Endothelial cell of umbilical vein (primary cell): ENCODE measurements around the gene TUBB4A. TPM values are rescaled to one million over a fixed set of nuclear protein-coding genes. Genes with fewer than 3 reads are reported as not detected.

Experiments
- BruUV-seq: library from RNA; stranded (reverse); fragments of 400-500 nt; replicated peaks from 2 replicates; lab custom pipeline; 2021; lab: Mats Ljungman, UMichigan
- CTCF ChIA-PET: fragments of 300-600, 350-600 bp; sonication (Branson Sonifier 250); formaldehyde crosslinking; loops from one replicate; lab custom pipeline; 2021; ENCODE audit warnings: antibody characterized with exemption, inconsistent platforms; lab: Charles Lee
- POLR2A ChIA-PET: fragments of 300-600, 350-600 bp; sonication (Branson Sonifier 250); formaldehyde crosslinking; loops from one replicate; lab custom pipeline; 2021; ENCODE audit warnings: antibody characterized with exemption, inconsistent platforms; lab: Charles Lee
- DNase-seq: peaks from one replicate; pipeline ENCODE4 v3.0.0-alpha.2; 2011; ENCODE audit warnings: low read depth, low spot score
- FAIRE-seq: peaks from 2 replicates; lab custom pipeline; 2011; peaks lifted over from hg19 to GRCh38; lab: Jason Lieb, UNC
- H2AFZ ChIP-seq: 2 replicates; pipeline ENCODE4 v1.6.0; 2012; ENCODE audit warnings: low read depth, low read length, control low read depth, inconsistent platforms
- H3K27ac ChIP-seq: 2 replicates; pipeline ENCODE4 v1.5.1; 2011; ENCODE audit warnings: low read depth, mild to moderate bottlenecking, control low read depth, low read length, moderate library complexity; ENCODE audit not compliant: insufficient read depth
- H3K27me3 ChIP-seq, 2 experiments: 2 replicates each; pipeline versions ENCODE4 v1.6.0 to v1.6.1; 2011; ENCODE audit warnings: low read length in 2 of 2, mixed read lengths in 1 of 2; ENCODE audit not compliant: control insufficient read depth in 2 of 2, insufficient read depth in 2 of 2
- H3K36me3 ChIP-seq, 2 experiments: 2 replicates in 1 of 2; 3 replicates in 1 of 2; pipeline ENCODE4 v1.5.1; 2011; ENCODE audit warnings: low read length in 2 of 2, mild to moderate bottlenecking in 1 of 2, moderate library complexity in 1 of 2; ENCODE audit not compliant: control insufficient read depth in 2 of 2, insufficient read depth in 2 of 2; ENCODE audit errors: extremely low read depth in 1 of 2
- H3K4me1 ChIP-seq: 3 replicates; pipeline ENCODE4 v1.5.1; 2011; ENCODE audit warnings: mild to moderate bottlenecking, low read length; ENCODE audit not compliant: control insufficient read depth, insufficient read depth; ENCODE audit errors: extremely low read depth
- H3K4me2 ChIP-seq: 2 replicates; pipeline ENCODE4 v1.6.1; 2011; ENCODE audit warnings: low read length, control low read depth, mixed read lengths; ENCODE audit not compliant: insufficient read depth
- H3K4me3 ChIP-seq, 3 experiments: fragments of 200-600 bp in 1 of 3; sonication (generic), shearing (Covaris generic) in 1 of 3; replicated peaks in 1 of 3; 2 replicates each; pipeline ENCODE4 v1.5.1; 2011 to 2016; ENCODE audit warnings: control low read depth in 3 of 3, low read length in 3 of 3, mild to moderate bottlenecking in 2 of 3, inconsistent platforms in 1 of 3, low read depth in 1 of 3, moderate library complexity in 1 of 3; ENCODE audit not compliant: insufficient read depth in 1 of 3
- H3K79me2 ChIP-seq: 2 replicates; pipeline ENCODE4 v1.6.0; 2012; ENCODE audit warnings: low read length, inconsistent platforms; ENCODE audit not compliant: control insufficient read depth, insufficient read depth
- H3K9ac ChIP-seq: replicated peaks from 2 replicates; pipeline ENCODE3; 2011; ENCODE audit warnings: low read length, control low read depth; ENCODE audit not compliant: insufficient read depth; ENCODE audit errors: extremely low read depth
- H3K9me1 ChIP-seq: replicated peaks from 3 replicates; pipeline ENCODE4 v1.6.0; 2011; ENCODE audit warnings: mild to moderate bottlenecking, low read length; ENCODE audit not compliant: control insufficient read depth, insufficient read depth; ENCODE audit errors: extremely low read depth
- H3K9me3 ChIP-seq: replicated peaks from 2 replicates; pipeline ENCODE4 v1.5.1; 2012; ENCODE audit warnings: low read length, inconsistent platforms; ENCODE audit not compliant: control insufficient read depth, insufficient read depth
- H4K20me1 ChIP-seq: replicated peaks from 2 replicates; pipeline ENCODE3; 2011; ENCODE audit warnings: mild to moderate bottlenecking, low read length; ENCODE audit not compliant: control insufficient read depth, insufficient read depth; ENCODE audit errors: extremely low read depth
- EZH2 ChIP-seq: IDR thresholded peaks from 2 replicates; pipeline ENCODE4 v1.6.1; 2012; ENCODE audit warnings: borderline replicate concordance, low read depth, mild to moderate bottlenecking, moderate library complexity, low read length, inconsistent platforms; ENCODE audit not compliant: severe bottlenecking
- FOS ChIP-seq: IDR thresholded peaks from 2 replicates; pipeline ENCODE4 v1.6.1; 2011; ENCODE audit warnings: mild to moderate bottlenecking, low read length, moderate library complexity, borderline replicate concordance; ENCODE audit not compliant: insufficient read depth
- GATA2 ChIP-seq: IDR thresholded peaks from 2 replicates; pipeline ENCODE4 v1.7.0; 2011; ENCODE audit warnings: low read depth, mild to moderate bottlenecking, moderate library complexity, mixed read lengths, low read length; ENCODE audit not compliant: insufficient read length, insufficient read depth
- JUN ChIP-seq: IDR thresholded peaks from 2 replicates; pipeline ENCODE4 v1.6.1; 2011; ENCODE audit warnings: borderline replicate concordance, low read depth; ENCODE audit not compliant: insufficient read length, insufficient read depth
- MAX ChIP-seq: IDR thresholded peaks from 2 replicates; pipeline ENCODE4 v1.6.1; 2011; ENCODE audit not compliant: insufficient read depth, insufficient read length
- MYC ChIP-seq: IDR thresholded peaks from one replicate; pipeline ENCODE4 v1.6.1; 2011; ENCODE audit warnings: mild to moderate bottlenecking, low read depth, low read length
- POLR2A ChIP-seq: IDR thresholded peaks from 2 replicates; pipeline ENCODE4 v1.6.1; 2012; ENCODE audit warnings: low read depth, mild to moderate bottlenecking, control low read depth, low read length
- POLR2AphosphoS5 ChIP-seq: IDR thresholded peaks from 2 replicates; pipeline ENCODE4 v1.6.1; 2012; ENCODE audit warnings: low read depth, mild to moderate bottlenecking, control low read depth, low read length, moderate library complexity; ENCODE audit not compliant: insufficient read depth
- dilution Hi-C: fragments of 300-500 bp; cut with MboI; formaldehyde crosslinking; loops from one replicate; pipeline ENCODE4 v1.15.0; 2019; ENCODE audit warnings: low sequenced_read_pairs; ENCODE audit not compliant: extremely low pct_ligation_motif_present
- intact Hi-C: fragments of 100-400 bp; cut with micrococcal nuclease; formaldehyde crosslinking; loops from one replicate; pipeline ENCODE4 v1.10.0; 2022
- polyA plus RNA-seq, 4 experiments: library from polyadenylated mRNA; depleted of rRNA in 3 of 4; stranded (reverse) in 3 of 4; unstranded in 1 of 4; fragments of >200 nt; gene quantifications; 2 replicates each; pipeline versions ENCODE4 v1.2.1 to v1.2.3, GENCODE V29; 2011 to 2012; ENCODE audit warnings: missing spikeins in 1 of 4
- total RNA-seq: library from RNA; stranded (reverse); gene quantifications from 2 replicates; pipeline ENCODE4 v1.2.3, GENCODE V29; 2021
- TF ChIP-seq, protein P1 (sequence below), 2 donors: IDR thresholded peaks; 1 replicate in 1 of 2; 2 replicates in 1 of 2; pipeline ENCODE4 v1.5.1; 2011; ENCODE audit warnings: low read length in 2 of 2, mild to moderate bottlenecking in 2 of 2, moderate library complexity in 2 of 2, control low read depth in 1 of 2, inconsistent platforms in 1 of 2, low read depth in 1 of 2; ENCODE audit not compliant: insufficient read depth in 1 of 2; ENCODE audit errors: extremely low read depth in 1 of 2

Gene TUBB4A
- total and polyA plus RNA-seq, 2 donors (not counting 3 experiments of a cell fraction or from before 2014, with no cell fraction given) = not detected

- Histone ChIP-seq H3K9ac (no peak overlapping the region), H3K4me2 (no peak overlapping the region), H3K9me1 (no peaks in the 10 kb centered on the region), H3K27me3 (peaks cover 15 to 20% of the 10 kb centered on the region in 2 experiments), H2AFZ (no peak overlapping the region), H3K4me3 (no peak overlapping the region), H3K79me2 (no peaks in the 10 kb centered on the region), H3K36me3 (no peaks in the 10 kb centered on the region), H4K20me1 (no peaks in the 10 kb centered on the region), H3K27ac (no peak overlapping the region), H3K9me3 (no peaks in the 10 kb centered on the region), H3K4me1 (peaks cover 4% of the 10 kb centered on the region)
- TF ChIP-seq JUN = no peak
- intact Hi-C loops (loop anchor here (2.0 kb wide), 1 partner anchor 77 kb away; no protein-coding TSS in a partner anchor), dilution Hi-C loops (no loop called here)
- ChIA-PET POLR2A (no interaction called here), CTCF (interaction anchor here (1.9 kb wide), 1 partner anchor 11 kb away, joined by 9 read pairs; no protein-coding TSS in a partner anchor)
- DNase-seq = no peak
- no peak for FAIRE-seq
- no TSS peak for BruUV-seq
These were observed 25.9 kb upstream of the TUBB4A start for GRCh38 chr19:6527893-6528543.

GRCh38 chr19:6524311-6524710 is 22.2 kb upstream of the TUBB4A start:
- CTCF ChIA-PET = interaction anchor here (1.2 to 1.6 kb wide), 2 partner anchors 8 to 339 kb away, joined by 4 read pairs; no protein-coding TSS in a partner anchor

More at GRCh38 chr19:6524311-6524710, 22.2 kb upstream of the TUBB4A start:
- POLR2A ChIA-PET = interaction anchor here (0.6 kb wide), 1 partner anchor 11 kb away, joined by 4 read pairs; no protein-coding TSS in a partner anchor
- FAIRE-seq (no peak), DNase-seq (peak; percentile 56)
- intact Hi-C loops (no loop called here), dilution Hi-C loops (no loop called here)
- Histone ChIP-seq H3K27me3 (no peaks in the 10 kb centered on the region), H3K9me3 (no peaks in the 10 kb centered on the region), H3K27ac (no peak overlapping the region), H3K4me1 (no peaks in the 10 kb centered on the region), H2AFZ (no peak overlapping the region), H4K20me1 (no peaks in the 10 kb centered on the region), H3K79me2 (no peaks in the 10 kb centered on the region), H3K9me1 (no peaks in the 10 kb centered on the region), H3K4me3 (no peak overlapping the region), H3K4me2 (no peak overlapping the region), H3K9ac (no peak overlapping the region), H3K36me3 (no peaks in the 10 kb centered on the region)
- no peak for TF ChIP-seq POLR2A
- TF ChIP-seq GATA2 = no peak
- TF ChIP-seq MYC = no peak
- TF ChIP-seq JUN = no peak
- TF ChIP-seq, protein P1, sequence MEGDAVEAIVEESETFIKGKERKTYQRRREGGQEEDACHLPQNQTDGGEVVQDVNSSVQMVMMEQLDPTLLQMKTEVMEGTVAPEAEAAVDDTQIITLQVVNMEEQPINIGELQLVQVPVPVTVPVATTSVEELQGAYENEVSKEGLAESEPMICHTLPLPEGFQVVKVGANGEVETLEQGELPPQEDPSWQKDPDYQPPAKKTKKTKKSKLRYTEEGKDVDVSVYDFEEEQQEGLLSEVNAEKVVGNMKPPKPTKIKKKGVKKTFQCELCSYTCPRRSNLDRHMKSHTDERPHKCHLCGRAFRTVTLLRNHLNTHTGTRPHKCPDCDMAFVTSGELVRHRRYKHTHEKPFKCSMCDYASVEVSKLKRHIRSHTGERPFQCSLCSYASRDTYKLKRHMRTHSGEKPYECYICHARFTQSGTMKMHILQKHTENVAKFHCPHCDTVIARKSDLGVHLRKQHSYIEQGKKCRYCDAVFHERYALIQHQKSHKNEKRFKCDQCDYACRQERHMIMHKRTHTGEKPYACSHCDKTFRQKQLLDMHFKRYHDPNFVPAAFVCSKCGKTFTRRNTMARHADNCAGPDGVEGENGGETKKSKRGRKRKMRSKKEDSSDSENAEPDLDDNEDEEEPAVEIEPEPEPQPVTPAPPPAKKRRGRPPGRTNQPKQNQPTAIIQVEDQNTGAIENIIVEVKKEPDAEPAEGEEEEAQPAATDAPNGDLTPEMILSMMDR (IDR thresholded peaks at IDR 0.05; ENCODE audit: extremely low read depth in 1 of 2, insufficient read depth in 1 of 2, low read depth in 1 of 2, low read length in 2 of 2) = no peak
- no peak for TF ChIP-seq FOS
- TF ChIP-seq POLR2AphosphoS5 = no peak
- no peak for TF ChIP-seq EZH2
- no peak for TF ChIP-seq MAX
- BruUV-seq = no TSS peak
